ENCODE data around the gene BBC3. TPM values are rescaled to one million over a fixed set of nuclear protein-coding genes. Genes with fewer than 3 reads are reported as not detected.

BBC3 gene
- total RNA-seq, 1 experiment from 2014 or later, result 49.5 TPM

DNA sequence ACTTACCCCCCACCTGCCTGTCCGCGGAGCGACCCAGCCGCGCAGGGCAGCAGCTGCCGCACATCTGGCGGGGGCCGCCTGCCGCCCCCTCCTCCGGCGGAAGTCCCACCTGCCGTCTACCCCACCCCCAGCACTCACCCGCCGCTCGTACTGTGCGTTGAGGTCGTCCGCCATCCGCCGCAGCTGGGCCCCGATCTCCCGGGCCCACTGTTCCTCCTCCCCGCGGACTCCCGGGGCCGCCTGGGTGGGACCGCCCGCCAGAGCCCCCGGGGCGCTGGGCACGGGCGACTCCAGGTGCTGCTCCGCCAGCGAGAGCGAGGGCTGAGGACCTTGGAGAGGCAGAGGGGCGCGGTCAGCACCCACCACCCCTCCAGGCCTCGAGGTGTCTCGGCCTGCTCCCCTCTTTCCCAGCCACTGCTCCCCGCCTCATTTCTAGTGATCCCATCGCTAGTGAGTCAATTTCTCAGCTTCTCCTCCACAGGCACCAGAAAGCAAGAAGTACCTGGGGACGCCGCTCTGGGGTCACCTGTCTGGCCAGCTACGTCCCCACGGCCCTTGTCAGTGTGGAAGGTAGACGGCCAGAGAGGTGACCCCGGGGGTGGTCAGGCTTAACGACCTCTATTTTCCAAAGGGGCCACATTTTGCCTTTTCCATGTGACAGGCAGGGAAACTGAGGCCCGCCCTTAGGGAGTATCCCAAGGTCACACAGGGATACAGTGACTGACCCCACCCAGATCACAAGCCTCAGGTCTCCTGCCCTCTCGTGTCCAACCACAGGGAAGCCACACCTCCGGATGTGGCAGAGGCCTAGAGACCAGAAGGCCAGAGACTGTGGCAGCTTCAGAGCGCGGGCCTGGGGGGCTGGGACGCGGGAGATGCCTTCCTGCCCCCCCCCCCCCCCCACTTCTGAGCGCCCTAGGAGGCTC is 4.3 kb downstream of the BBC3 start (continued):
- TF ChIP-seq NR3C1 (CRISPR knock-in tag; conservative IDR thresholded peaks at IDR 0.05; ENCODE audit: low read depth), result no peak
- 0 out of 2 replicates have a peak, but pooled peaks have one; percentile 37 for TF ChIP-seq EMX1 (CRISPR knock-in tag; IDR thresholded peaks at IDR 0.05)
- no peak for TF ChIP-seq KAT7 (CRISPR knock-in tag; IDR thresholded peaks at IDR 0.05; ENCODE audit: borderline replicate concordance)
- TF ChIP-seq JAZF1 (CRISPR knock-in tag; IDR thresholded peaks at IDR 0.05), result no peak
- TF ChIP-seq PRRX2 (CRISPR knock-in tag; IDR thresholded peaks at IDR 0.05), result no peak
- TF ChIP-seq ZNF138 (CRISPR knock-in tag; conservative IDR thresholded peaks at IDR 0.05), result no peak
- TF ChIP-seq, protein P1, sequence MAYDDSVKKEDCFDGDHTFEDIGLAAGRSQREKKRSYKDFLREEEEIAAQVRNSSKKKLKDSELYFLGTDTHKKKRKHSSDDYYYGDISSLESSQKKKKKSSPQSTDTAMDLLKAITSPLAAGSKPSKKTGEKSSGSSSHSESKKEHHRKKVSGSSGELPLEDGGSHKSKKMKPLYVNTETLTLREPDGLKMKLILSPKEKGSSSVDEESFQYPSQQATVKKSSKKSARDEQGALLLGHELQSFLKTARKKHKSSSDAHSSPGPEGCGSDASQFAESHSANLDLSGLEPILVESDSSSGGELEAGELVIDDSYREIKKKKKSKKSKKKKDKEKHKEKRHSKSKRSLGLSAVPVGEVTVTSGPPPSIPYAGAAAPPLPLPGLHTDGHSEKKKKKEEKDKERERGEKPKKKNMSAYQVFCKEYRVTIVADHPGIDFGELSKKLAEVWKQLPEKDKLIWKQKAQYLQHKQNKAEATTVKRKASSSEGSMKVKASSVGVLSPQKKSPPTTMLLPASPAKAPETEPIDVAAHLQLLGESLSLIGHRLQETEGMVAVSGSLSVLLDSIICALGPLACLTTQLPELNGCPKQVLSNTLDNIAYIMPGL (CRISPR knock-in tag; IDR thresholded peaks at IDR 0.05), result no peak
- peak; percentile 0; the same call in 1 of the 2 replicates for TF ChIP-seq JUN (CRISPR knock-in tag; IDR thresholded peaks at IDR 0.05)
- TF ChIP-seq, protein P2, sequence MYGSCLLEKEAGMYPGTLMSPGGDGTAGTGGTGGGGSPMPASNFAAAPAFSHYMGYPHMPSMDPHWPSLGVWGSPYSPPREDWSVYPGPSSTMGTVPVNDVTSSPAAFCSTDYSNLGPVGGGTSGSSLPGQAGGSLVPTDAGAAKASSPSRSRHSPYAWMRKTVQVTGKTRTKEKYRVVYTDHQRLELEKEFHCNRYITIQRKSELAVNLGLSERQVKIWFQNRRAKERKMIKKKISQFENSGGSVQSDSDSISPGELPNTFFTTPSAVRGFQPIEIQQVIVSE (CRISPR knock-in tag; IDR thresholded peaks at IDR 0.05; ENCODE audit: borderline replicate concordance), result no peak
- TF ChIP-seq ELF4 (CRISPR knock-in tag; IDR thresholded peaks at IDR 0.05; ENCODE audit: low read depth), result no peak
- TF ChIP-seq, protein P3, sequence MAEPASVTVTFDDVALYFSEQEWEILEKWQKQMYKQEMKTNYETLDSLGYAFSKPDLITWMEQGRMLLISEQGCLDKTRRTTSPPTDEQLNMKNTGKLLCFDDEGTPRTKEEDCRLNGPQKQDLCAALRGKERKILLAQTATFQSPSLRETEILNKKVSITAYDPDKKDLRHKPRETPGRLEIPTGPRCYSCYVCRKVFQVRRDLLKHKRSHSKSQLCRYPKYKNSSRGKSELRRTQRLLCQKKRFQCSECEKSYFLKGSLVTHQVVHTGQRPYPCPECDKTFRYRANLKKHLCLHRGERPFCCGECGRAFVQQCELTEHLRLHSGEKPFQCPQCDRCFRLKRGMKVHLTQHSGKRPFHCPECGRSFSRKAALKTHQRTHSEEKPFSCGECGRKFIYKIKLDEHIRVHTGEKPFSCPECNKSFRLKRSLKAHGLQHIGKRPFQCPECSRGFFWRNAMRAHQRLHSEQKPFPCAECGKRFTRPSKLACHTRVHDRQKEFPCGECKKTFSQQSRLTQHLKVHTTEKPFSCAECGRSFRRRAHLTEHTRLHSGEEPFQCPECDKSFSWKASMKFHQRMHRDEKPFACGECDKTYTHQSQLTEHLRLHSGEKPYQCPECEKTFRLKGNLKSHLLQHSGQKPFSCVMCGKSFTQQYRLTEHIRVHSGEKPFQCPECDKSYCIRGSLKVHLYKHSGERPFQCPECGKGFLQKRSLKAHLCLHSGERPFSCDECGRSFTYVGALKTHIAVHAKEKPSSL (CRISPR knock-in tag; conservative IDR thresholded peaks at IDR 0.05), result no peak
- no peak for TF ChIP-seq NR1H2 (CRISPR knock-in tag; IDR thresholded peaks at IDR 0.05)
- TF ChIP-seq, protein P4, sequence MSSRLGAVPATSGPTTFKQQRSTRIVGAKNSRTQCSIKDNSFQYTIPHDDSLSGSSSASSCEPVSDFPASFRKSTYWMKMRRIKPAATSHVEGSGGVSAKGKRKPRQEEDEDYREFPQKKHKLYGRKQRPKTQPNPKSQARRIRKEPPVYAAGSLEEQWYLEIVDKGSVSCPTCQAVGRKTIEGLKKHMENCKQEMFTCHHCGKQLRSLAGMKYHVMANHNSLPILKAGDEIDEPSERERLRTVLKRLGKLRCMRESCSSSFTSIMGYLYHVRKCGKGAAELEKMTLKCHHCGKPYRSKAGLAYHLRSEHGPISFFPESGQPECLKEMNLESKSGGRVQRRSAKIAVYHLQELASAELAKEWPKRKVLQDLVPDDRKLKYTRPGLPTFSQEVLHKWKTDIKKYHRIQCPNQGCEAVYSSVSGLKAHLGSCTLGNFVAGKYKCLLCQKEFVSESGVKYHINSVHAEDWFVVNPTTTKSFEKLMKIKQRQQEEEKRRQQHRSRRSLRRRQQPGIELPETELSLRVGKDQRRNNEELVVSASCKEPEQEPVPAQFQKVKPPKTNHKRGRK (CRISPR knock-in tag; IDR thresholded peaks at IDR 0.05; ENCODE audit: borderline replicate concordance), result no peak
- no peak for TF ChIP-seq NFATC4 (CRISPR knock-in tag; IDR thresholded peaks at IDR 0.05)
- TF ChIP-seq, protein P5, sequence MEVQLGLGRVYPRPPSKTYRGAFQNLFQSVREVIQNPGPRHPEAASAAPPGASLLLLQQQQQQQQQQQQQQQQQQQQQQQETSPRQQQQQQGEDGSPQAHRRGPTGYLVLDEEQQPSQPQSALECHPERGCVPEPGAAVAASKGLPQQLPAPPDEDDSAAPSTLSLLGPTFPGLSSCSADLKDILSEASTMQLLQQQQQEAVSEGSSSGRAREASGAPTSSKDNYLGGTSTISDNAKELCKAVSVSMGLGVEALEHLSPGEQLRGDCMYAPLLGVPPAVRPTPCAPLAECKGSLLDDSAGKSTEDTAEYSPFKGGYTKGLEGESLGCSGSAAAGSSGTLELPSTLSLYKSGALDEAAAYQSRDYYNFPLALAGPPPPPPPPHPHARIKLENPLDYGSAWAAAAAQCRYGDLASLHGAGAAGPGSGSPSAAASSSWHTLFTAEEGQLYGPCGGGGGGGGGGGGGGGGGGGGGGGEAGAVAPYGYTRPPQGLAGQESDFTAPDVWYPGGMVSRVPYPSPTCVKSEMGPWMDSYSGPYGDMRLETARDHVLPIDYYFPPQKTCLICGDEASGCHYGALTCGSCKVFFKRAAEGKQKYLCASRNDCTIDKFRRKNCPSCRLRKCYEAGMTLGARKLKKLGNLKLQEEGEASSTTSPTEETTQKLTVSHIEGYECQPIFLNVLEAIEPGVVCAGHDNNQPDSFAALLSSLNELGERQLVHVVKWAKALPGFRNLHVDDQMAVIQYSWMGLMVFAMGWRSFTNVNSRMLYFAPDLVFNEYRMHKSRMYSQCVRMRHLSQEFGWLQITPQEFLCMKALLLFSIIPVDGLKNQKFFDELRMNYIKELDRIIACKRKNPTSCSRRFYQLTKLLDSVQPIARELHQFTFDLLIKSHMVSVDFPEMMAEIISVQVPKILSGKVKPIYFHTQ (CRISPR knock-in tag; IDR thresholded peaks at IDR 0.05), result no peak
- no peak for TF ChIP-seq ZNF317 (CRISPR knock-in tag; IDR thresholded peaks at IDR 0.05; ENCODE audit: borderline replicate concordance, low read depth)
- TF ChIP-seq, protein P6, sequence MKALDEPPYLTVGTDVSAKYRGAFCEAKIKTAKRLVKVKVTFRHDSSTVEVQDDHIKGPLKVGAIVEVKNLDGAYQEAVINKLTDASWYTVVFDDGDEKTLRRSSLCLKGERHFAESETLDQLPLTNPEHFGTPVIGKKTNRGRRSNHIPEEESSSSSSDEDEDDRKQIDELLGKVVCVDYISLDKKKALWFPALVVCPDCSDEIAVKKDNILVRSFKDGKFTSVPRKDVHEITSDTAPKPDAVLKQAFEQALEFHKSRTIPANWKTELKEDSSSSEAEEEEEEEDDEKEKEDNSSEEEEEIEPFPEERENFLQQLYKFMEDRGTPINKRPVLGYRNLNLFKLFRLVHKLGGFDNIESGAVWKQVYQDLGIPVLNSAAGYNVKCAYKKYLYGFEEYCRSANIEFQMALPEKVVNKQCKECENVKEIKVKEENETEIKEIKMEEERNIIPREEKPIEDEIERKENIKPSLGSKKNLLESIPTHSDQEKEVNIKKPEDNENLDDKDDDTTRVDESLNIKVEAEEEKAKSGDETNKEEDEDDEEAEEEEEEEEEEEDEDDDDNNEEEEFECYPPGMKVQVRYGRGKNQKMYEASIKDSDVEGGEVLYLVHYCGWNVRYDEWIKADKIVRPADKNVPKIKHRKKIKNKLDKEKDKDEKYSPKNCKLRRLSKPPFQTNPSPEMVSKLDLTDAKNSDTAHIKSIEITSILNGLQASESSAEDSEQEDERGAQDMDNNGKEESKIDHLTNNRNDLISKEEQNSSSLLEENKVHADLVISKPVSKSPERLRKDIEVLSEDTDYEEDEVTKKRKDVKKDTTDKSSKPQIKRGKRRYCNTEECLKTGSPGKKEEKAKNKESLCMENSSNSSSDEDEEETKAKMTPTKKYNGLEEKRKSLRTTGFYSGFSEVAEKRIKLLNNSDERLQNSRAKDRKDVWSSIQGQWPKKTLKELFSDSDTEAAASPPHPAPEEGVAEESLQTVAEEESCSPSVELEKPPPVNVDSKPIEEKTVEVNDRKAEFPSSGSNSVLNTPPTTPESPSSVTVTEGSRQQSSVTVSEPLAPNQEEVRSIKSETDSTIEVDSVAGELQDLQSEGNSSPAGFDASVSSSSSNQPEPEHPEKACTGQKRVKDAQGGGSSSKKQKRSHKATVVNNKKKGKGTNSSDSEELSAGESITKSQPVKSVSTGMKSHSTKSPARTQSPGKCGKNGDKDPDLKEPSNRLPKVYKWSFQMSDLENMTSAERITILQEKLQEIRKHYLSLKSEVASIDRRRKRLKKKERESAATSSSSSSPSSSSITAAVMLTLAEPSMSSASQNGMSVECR (CRISPR knock-in tag; IDR thresholded peaks at IDR 0.05; ENCODE audit: borderline replicate concordance), result no peak
- no peak for TF ChIP-seq IRF2 (CRISPR knock-in tag; IDR thresholded peaks at IDR 0.05; ENCODE audit: borderline replicate concordance, low read depth)
- TF ChIP-seq, protein P7, sequence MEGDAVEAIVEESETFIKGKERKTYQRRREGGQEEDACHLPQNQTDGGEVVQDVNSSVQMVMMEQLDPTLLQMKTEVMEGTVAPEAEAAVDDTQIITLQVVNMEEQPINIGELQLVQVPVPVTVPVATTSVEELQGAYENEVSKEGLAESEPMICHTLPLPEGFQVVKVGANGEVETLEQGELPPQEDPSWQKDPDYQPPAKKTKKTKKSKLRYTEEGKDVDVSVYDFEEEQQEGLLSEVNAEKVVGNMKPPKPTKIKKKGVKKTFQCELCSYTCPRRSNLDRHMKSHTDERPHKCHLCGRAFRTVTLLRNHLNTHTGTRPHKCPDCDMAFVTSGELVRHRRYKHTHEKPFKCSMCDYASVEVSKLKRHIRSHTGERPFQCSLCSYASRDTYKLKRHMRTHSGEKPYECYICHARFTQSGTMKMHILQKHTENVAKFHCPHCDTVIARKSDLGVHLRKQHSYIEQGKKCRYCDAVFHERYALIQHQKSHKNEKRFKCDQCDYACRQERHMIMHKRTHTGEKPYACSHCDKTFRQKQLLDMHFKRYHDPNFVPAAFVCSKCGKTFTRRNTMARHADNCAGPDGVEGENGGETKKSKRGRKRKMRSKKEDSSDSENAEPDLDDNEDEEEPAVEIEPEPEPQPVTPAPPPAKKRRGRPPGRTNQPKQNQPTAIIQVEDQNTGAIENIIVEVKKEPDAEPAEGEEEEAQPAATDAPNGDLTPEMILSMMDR (IDR thresholded peaks at IDR 0.05), result no peak
- TF ChIP-seq, protein P8, sequence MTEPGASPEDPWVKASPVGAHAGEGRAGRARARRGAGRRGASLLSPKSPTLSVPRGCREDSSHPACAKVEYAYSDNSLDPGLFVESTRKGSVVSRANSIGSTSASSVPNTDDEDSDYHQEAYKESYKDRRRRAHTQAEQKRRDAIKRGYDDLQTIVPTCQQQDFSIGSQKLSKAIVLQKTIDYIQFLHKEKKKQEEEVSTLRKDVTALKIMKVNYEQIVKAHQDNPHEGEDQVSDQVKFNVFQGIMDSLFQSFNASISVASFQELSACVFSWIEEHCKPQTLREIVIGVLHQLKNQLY (CRISPR knock-in tag; IDR thresholded peaks at IDR 0.05), result no peak
- TF ChIP-seq ETV6 (CRISPR knock-in tag; IDR thresholded peaks at IDR 0.05), result no peak

Measured in WTC11 (cell line).